Cardiac muscle cell (in vitro differentiated cells and primary cell): Measurements from ENCODE around the gene CRYGA. TPM values are rescaled to one million over a fixed set of nuclear protein-coding genes. Genes with fewer than 3 reads are reported as not detected.
A peak's percentile ranks its signal among the peaks of the same experiment; 100 is the strongest.

ENCODE experiments used
- DNase-seq, 2 donors: peaks; one replicate each; pipeline versions ENCODE4 v3.0.0 to v3.0.0-alpha.2; 2010 to 2017; ENCODE audit warnings: low read depth in 1 of 2, low spot score in 1 of 2
- H3K27ac ChIP-seq: fragments of 200-600 bp; sonication (generic); 2 replicates; pipeline ENCODE4 v1.5.1; 2016
- H3K27me3 ChIP-seq: fragments of 200-600 bp; sonication (generic); 2 replicates; pipeline ENCODE4 v1.6.0; 2016; ENCODE audit warnings: control low read depth
- H3K36me3 ChIP-seq: fragments of 200-600 bp; sonication (generic); 2 replicates; pipeline ENCODE4 v1.5.1; 2016; ENCODE audit warnings: control low read depth
- H3K4me1 ChIP-seq: fragments of 200-600 bp; sonication (generic); 2 replicates; pipeline ENCODE4 v1.8.1; 2017; ENCODE audit warnings: low read depth, mild to moderate bottlenecking, mixed run types
- H3K4me3 ChIP-seq: fragments of 200-600 bp; sonication (generic); 2 replicates; pipeline ENCODE4 v1.5.1; 2016; ENCODE audit warnings: mild to moderate bottlenecking
- H3K9me3 ChIP-seq: fragments of 200-600 bp; sonication (generic); 2 replicates; pipeline ENCODE4 v1.5.1; 2017; ENCODE audit warnings: low read depth, mild to moderate bottlenecking, control low read depth
- polyA plus RNA-seq: library from polyadenylated mRNA; unstranded; fragments of >200 nt; fragmentation: Nextera tagmentation; extraction: Ambion mirVana; gene quantifications from 2 replicates; pipeline ENCODE4 v1.2.1, GENCODE V29; 2016
- total RNA-seq: library from RNA; depleted of rRNA; stranded (reverse); fragments of >200 nt; gene quantifications from 2 replicates; pipeline ENCODE4 v1.2.3, GENCODE V29; 2016
- TF ChIP-seq, protein P1 (sequence below): IDR thresholded peaks from 2 replicates; pipeline ENCODE4 v1.5.1; 2012; ENCODE audit warnings: low read depth, mild to moderate bottlenecking, low read length

The CRYGA gene
- total and polyA plus RNA-seq, 2 experiments from 2014 or later: not detected

- TF ChIP-seq, protein P1, sequence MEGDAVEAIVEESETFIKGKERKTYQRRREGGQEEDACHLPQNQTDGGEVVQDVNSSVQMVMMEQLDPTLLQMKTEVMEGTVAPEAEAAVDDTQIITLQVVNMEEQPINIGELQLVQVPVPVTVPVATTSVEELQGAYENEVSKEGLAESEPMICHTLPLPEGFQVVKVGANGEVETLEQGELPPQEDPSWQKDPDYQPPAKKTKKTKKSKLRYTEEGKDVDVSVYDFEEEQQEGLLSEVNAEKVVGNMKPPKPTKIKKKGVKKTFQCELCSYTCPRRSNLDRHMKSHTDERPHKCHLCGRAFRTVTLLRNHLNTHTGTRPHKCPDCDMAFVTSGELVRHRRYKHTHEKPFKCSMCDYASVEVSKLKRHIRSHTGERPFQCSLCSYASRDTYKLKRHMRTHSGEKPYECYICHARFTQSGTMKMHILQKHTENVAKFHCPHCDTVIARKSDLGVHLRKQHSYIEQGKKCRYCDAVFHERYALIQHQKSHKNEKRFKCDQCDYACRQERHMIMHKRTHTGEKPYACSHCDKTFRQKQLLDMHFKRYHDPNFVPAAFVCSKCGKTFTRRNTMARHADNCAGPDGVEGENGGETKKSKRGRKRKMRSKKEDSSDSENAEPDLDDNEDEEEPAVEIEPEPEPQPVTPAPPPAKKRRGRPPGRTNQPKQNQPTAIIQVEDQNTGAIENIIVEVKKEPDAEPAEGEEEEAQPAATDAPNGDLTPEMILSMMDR: no peak
- Histone ChIP-seq H3K36me3 (no peaks in the 10 kb centered on the region), H3K27ac (no peak overlapping the region), H3K27me3 (no peaks in the 10 kb centered on the region), H3K4me3 (no peak overlapping the region), H3K4me1 (no peaks in the 10 kb centered on the region), H3K9me3 (no peaks in the 10 kb centered on the region)
- DNase-seq: no peak
Measured at GRCh38 chr2:208186465-208186864, 23.1 kb upstream of the CRYGA start.

- no peaks in the 10 kb centered on the region for H3K27me3 ChIP-seq
- no peak overlapping the region for H3K27ac ChIP-seq
- no peak overlapping the region for H3K4me3 ChIP-seq
- TF ChIP-seq, protein P1: no peak
- DNase-seq: no peak
- H3K4me1 ChIP-seq: no peaks in the 10 kb centered on the region
- no peaks in the 10 kb centered on the region for H3K9me3 ChIP-seq
- H3K36me3 ChIP-seq: no peaks in the 10 kb centered on the region
Measured at GRCh38 chr2:208183972-208184705, 20.8 kb upstream of the CRYGA start.

- DNase-seq: no peak
- Histone ChIP-seq H3K27me3 (no peaks in the 10 kb centered on the region), H3K36me3 (no peaks in the 10 kb centered on the region), H3K9me3 (no peaks in the 10 kb centered on the region), H3K4me1 (no peaks in the 10 kb centered on the region), H3K4me3 (no peak overlapping the region), H3K27ac (no peak overlapping the region)
- TF ChIP-seq, protein P1: no peak
Measured at GRCh38 chr2:208183526-208183925, 20.1 kb upstream of the CRYGA start.

GRCh38 chr2:208182835-208183234, 19.4 kb upstream of the CRYGA start:
- H3K9me3 ChIP-seq: no peaks in the 10 kb centered on the region
- H3K36me3 ChIP-seq: no peaks in the 10 kb centered on the region
- H3K4me1 ChIP-seq: no peaks in the 10 kb centered on the region
- TF ChIP-seq, protein P1: no peak
- DNase-seq: no peak
- H3K27me3 ChIP-seq: no peaks in the 10 kb centered on the region
- no peak overlapping the region for H3K27ac ChIP-seq
- H3K4me3 ChIP-seq: no peak overlapping the region

- no peaks in the 10 kb centered on the region for H3K9me3 ChIP-seq
- no peaks in the 10 kb centered on the region for H3K27me3 ChIP-seq
- DNase-seq: peak; percentile 32 to 41
- TF ChIP-seq, protein P1: no peak
- H3K4me3 ChIP-seq: no peak overlapping the region
- no peaks in the 10 kb centered on the region for H3K4me1 ChIP-seq
- H3K36me3 ChIP-seq: no peaks in the 10 kb centered on the region
- no peak overlapping the region for H3K27ac ChIP-seq
Measured at GRCh38 chr2:208179028-208179609, 15.7 kb upstream of the CRYGA start.
